Neural progenitor cell (in vitro differentiated cells): ENCODE measurements around the gene GPBAR1.

Experiments
- EZH2phosphoT487 ChIP-seq: fragments of 200-600 bp; sonication (generic); IDR thresholded peaks from 2 replicates; pipeline ENCODE4 v1.6.1; 2017; ENCODE audit warnings: antibody characterized with exemption
- TF ChIP-seq, protein P1 (sequence below): fragments of 200-600 bp; sonication (generic); IDR thresholded peaks from 2 replicates; pipeline ENCODE4 v1.5.1; 2017; ENCODE audit warnings: antibody characterized with exemption, mild to moderate bottlenecking

DNA sequence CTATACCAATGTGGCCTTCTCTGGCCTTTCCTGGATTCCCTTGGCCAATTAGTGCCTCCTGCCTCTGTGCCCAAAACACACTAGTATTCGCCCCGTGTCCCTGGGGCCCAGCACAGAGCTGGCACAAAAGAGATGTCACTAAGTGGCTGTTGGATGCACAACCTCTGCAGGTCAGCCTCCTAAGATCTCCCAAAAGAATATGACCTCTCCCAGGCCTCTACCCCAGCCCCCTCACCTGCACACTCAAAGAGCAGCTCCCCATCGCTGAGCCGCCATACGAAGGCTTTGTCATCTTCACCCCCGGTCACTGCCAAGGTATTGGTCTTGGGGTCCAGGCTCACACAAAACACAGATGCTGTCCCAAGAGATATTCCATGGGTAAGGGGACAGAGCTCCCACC is 6.4 kb downstream of the GPBAR1 start:
- TF ChIP-seq, protein P1, sequence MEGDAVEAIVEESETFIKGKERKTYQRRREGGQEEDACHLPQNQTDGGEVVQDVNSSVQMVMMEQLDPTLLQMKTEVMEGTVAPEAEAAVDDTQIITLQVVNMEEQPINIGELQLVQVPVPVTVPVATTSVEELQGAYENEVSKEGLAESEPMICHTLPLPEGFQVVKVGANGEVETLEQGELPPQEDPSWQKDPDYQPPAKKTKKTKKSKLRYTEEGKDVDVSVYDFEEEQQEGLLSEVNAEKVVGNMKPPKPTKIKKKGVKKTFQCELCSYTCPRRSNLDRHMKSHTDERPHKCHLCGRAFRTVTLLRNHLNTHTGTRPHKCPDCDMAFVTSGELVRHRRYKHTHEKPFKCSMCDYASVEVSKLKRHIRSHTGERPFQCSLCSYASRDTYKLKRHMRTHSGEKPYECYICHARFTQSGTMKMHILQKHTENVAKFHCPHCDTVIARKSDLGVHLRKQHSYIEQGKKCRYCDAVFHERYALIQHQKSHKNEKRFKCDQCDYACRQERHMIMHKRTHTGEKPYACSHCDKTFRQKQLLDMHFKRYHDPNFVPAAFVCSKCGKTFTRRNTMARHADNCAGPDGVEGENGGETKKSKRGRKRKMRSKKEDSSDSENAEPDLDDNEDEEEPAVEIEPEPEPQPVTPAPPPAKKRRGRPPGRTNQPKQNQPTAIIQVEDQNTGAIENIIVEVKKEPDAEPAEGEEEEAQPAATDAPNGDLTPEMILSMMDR = no peak
- no peak for TF ChIP-seq EZH2phosphoT487
